Bronchial smooth muscle cell (primary cell): ENCODE measurements around the gene REC114. TPM values are rescaled to one million over a fixed set of nuclear protein-coding genes. Genes with fewer than 3 reads are reported as not detected.

Experiments
- total RNA-seq: library from RNA; depleted of rRNA; stranded (reverse); fragments of >200 nt; gene quantifications from 2 replicates; pipeline ENCODE4 v1.2.1, GENCODE V29; 2014

The REC114 gene, protein sequence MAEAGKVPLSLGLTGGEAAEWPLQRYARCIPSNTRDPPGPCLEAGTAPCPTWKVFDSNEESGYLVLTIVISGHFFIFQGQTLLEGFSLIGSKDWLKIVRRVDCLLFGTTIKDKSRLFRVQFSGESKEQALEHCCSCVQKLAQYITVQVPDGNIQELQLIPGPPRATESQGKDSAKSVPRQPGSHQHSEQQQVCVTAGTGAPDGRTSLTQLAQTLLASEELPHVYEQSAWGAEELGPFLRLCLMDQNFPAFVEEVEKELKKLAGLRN
- not detected in 2 replicates for total RNA-seq

DNA sequence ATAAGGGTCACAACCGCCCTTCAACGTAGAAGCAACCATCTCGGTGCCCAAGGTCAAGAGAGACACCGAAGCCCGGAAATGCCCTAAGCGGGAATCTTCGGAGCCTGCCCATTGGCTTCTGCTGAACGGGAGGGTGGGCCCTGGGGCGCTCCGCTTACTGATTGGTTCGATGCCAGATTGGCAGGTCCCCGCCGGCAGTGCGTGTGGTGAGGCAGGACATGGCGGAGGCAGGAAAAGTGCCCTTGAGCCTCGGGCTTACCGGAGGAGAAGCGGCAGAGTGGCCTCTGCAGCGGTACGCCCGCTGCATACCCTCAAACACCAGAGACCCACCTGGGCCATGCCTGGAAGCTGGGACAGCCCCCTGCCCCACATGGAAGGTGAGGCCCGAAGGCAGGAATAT is at the start of gene REC114:
TSS of gene REC114 (plus strand) at position 197 of the 400 bp plus-strand sequence. CDS start at position 219, 22 bp downstream.

Other genes starting within 250 kb of the REC114 start
- gene HCN4, start 74.2 kb upstream of the REC114 start, total RNA-seq = under 0.01 TPM in 1 of 2 replicates, not detected in the other
- gene NPTN, start 190.2 kb downstream of the REC114 start, total RNA-seq = 107 and 110 TPM in 2 replicates
- gene CD276, start 241.2 kb downstream of the REC114 start, total RNA-seq = 90.9 and 105 TPM in 2 replicates